H1 (cell line): ENCODE measurements around the gene PITRM1. TPM values are rescaled to one million over a fixed set of nuclear protein-coding genes. Genes with fewer than 3 reads are reported as not detected.

Experiments
- CTCF ChIA-PET: fragments of 300-600 bp; sonication (Branson Sonifier 250); formaldehyde crosslinking; loops from one replicate; lab custom pipeline; 2021; ENCODE audit not compliant: partially characterized antibody; lab: Charles Lee
- POLR2A ChIA-PET: fragments of 300-600 bp; sonication (Branson Sonifier 250); formaldehyde crosslinking; loops from one replicate; lab custom pipeline; 2021; ENCODE audit warnings: inconsistent platforms; ENCODE audit not compliant: partially characterized antibody; lab: Charles Lee
- DNase-seq, 2 experiments: peaks; one replicate each; pipeline versions ENCODE4 v3.0.0 to v3.0.0-alpha.2; 2010 to 2022; ENCODE audit warnings: low spot score in 2 of 2, low read depth in 1 of 2, mixed read lengths in 1 of 2
- FAIRE-seq: peaks from 2 replicates; lab custom pipeline; 2011; peaks lifted over from hg19 to GRCh38; lab: Jason Lieb, UNC
- H2AFZ ChIP-seq: 2 replicates; pipeline ENCODE4 v1.8.1; 2012; ENCODE audit warnings: low read length, inconsistent platforms
- H2AK5ac ChIP-seq: 2 replicates; pipeline ENCODE4 v1.6.1; 2013; ENCODE audit warnings: low read depth, low read length
- H2BK120ac ChIP-seq: replicated peaks from 2 replicates; pipeline ENCODE3; 2013; ENCODE audit warnings: low read depth, low read length, inconsistent platforms
- H2BK12ac ChIP-seq: 2 replicates; pipeline ENCODE4 v1.6.1; 2013; ENCODE audit warnings: low read depth, low read length
- H2BK15ac ChIP-seq: 2 replicates; pipeline ENCODE4 v1.6.1; 2013; ENCODE audit warnings: low read length
- H2BK20ac ChIP-seq: 2 replicates; pipeline ENCODE4 v1.6.1; 2013; ENCODE audit warnings: low read length
- H2BK5ac ChIP-seq: 2 replicates; pipeline ENCODE4 v1.6.1; 2013; ENCODE audit warnings: low read depth, low read length
- H3K14ac ChIP-seq: 2 replicates; pipeline ENCODE4 v1.6.1; 2013; ENCODE audit warnings: inconsistent platforms; ENCODE audit not compliant: insufficient read length
- H3K18ac ChIP-seq: 2 replicates; pipeline ENCODE4 v1.6.1; 2013; ENCODE audit warnings: low read length; ENCODE audit errors: extremely low read depth
- H3K23ac ChIP-seq: 2 replicates; pipeline ENCODE4 v1.6.1; 2013; ENCODE audit warnings: inconsistent platforms; ENCODE audit not compliant: insufficient read length
- H3K23me2 ChIP-seq: 2 replicates; pipeline ENCODE4 v1.6.1; 2013; ENCODE audit warnings: low read depth, low read length
- H3K27ac ChIP-seq: 2 replicates; pipeline ENCODE4 v1.6.1; 2011; ENCODE audit warnings: low read depth, low read length, inconsistent platforms
- H3K27me3 ChIP-seq, 4 experiments: replicated peaks in 1 of 4; 1 replicate in 1 of 4; 2 replicates in 3 of 4; pipeline versions ENCODE4 v1.6.1 to v1.8.1; 2011 to 2013; ENCODE audit warnings: low read length in 3 of 4, mild to moderate bottlenecking in 3 of 4, inconsistent platforms in 2 of 4, mixed read lengths in 2 of 4, moderate library complexity in 1 of 4; ENCODE audit not compliant: control insufficient read depth in 3 of 4, insufficient read depth in 3 of 4; ENCODE audit errors: extremely low read depth in 1 of 4
- H3K36me3 ChIP-seq, 4 experiments: 2 replicates each; pipeline versions ENCODE4 v1.6.1 to v1.8.1; 2011 to 2013; ENCODE audit warnings: mild to moderate bottlenecking in 4 of 4, low read length in 3 of 4, moderate library complexity in 2 of 4, control low read depth in 1 of 4, inconsistent platforms in 1 of 4; ENCODE audit not compliant: insufficient read depth in 4 of 4, control insufficient read depth in 2 of 4
- H3K4ac ChIP-seq: replicated peaks from 2 replicates; pipeline ENCODE3; 2013; ENCODE audit warnings: low read length, low read depth, mixed read lengths, inconsistent platforms; ENCODE audit not compliant: insufficient read length
- H3K4me1 ChIP-seq, 4 experiments: replicated peaks in 1 of 4; 1 replicate in 1 of 4; 2 replicates in 3 of 4; pipeline versions ENCODE4 v1.6.1 to v1.8.1; 2011 to 2013; ENCODE audit warnings: low read length in 3 of 4, inconsistent platforms in 2 of 4, mixed read lengths in 1 of 4; ENCODE audit not compliant: insufficient read depth in 4 of 4, control insufficient read depth in 3 of 4
- H3K4me2 ChIP-seq, 2 experiments: 2 replicates each; pipeline versions ENCODE4 v1.6.1 to v1.8.1; 2011 to 2013; ENCODE audit warnings: low read depth in 2 of 2, low read length in 2 of 2, control low read depth in 1 of 2, inconsistent platforms in 1 of 2, mild to moderate bottlenecking in 1 of 2; ENCODE audit not compliant: insufficient read depth in 1 of 2
- H3K4me3 ChIP-seq, 4 experiments: fragments of 200-600, 300-600 bp in 1 of 4; sonication (generic), shearing (Covaris generic), sonication (Bioruptor Twin) in 1 of 4; 2 replicates each; pipeline versions ENCODE4 v1.5.1 to v1.8.1; 2011 to 2016; ENCODE audit warnings: low read length in 4 of 4, low read depth in 3 of 4, control low read depth in 2 of 4, inconsistent platforms in 2 of 4, mild to moderate bottlenecking in 2 of 4, mixed read lengths in 1 of 4, moderate library complexity in 1 of 4; ENCODE audit not compliant: insufficient read depth in 2 of 4; ENCODE audit errors: extremely low read depth in 1 of 4
- H3K56ac ChIP-seq: replicated peaks from 2 replicates; pipeline ENCODE3; 2013; ENCODE audit warnings: low read depth, mild to moderate bottlenecking, mixed read lengths, low read length, inconsistent platforms; ENCODE audit not compliant: insufficient read length
- H3K79me1 ChIP-seq: 2 replicates; pipeline ENCODE4 v1.6.1; 2013; ENCODE audit warnings: low read depth, low read length, control low read depth
- H3K79me2 ChIP-seq, 2 experiments: 2 replicates each; pipeline versions ENCODE4 v1.6.1 to v1.8.1; 2012 to 2013; ENCODE audit warnings: low read length in 2 of 2, mild to moderate bottlenecking in 2 of 2, inconsistent platforms in 1 of 2; ENCODE audit not compliant: insufficient read depth in 2 of 2, control insufficient read depth in 1 of 2
- H3K9ac ChIP-seq, 4 experiments: replicated peaks in 1 of 4; 1 replicate in 1 of 4; 2 replicates in 3 of 4; pipeline versions ENCODE4 v1.6.1 to v1.8.1; 2011 to 2013; ENCODE audit warnings: low read depth in 3 of 4, low read length in 3 of 4, control low read depth in 2 of 4, mild to moderate bottlenecking in 2 of 4, moderate library complexity in 2 of 4, inconsistent platforms in 1 of 4; ENCODE audit errors: extremely low read depth in 1 of 4
- H3K9me3 ChIP-seq, 2 experiments: 2 replicates each; pipeline versions ENCODE4 v1.6.1 to v1.8.1; 2012 to 2013; ENCODE audit warnings: mild to moderate bottlenecking in 2 of 2, moderate library complexity in 2 of 2, control low read depth in 1 of 2, inconsistent platforms in 1 of 2, low read depth in 1 of 2, low read length in 1 of 2, mixed read lengths in 1 of 2; ENCODE audit not compliant: insufficient read depth in 2 of 2
- H4K20me1 ChIP-seq, 2 experiments: replicated peaks in 1 of 2; 2 replicates each; pipeline versions ENCODE3 to v1.8.1; 2011 to 2013; ENCODE audit warnings: inconsistent platforms in 2 of 2, low read length in 2 of 2, mild to moderate bottlenecking in 1 of 2; ENCODE audit not compliant: insufficient read depth in 2 of 2, control insufficient read depth in 1 of 2
- H4K5ac ChIP-seq: 2 replicates; pipeline ENCODE4 v1.6.1; 2013; ENCODE audit warnings: low read length, low read depth, mixed read lengths, inconsistent platforms; ENCODE audit not compliant: insufficient read length
- H4K8ac ChIP-seq: 2 replicates; pipeline ENCODE4 v1.8.0; 2013; ENCODE audit warnings: mild to moderate bottlenecking, moderate library complexity, low read length, inconsistent platforms; ENCODE audit not compliant: insufficient read depth; ENCODE audit errors: extremely low read depth
- H4K91ac ChIP-seq: replicated peaks from 2 replicates; pipeline ENCODE3; 2013; ENCODE audit warnings: low read length, mixed read lengths, inconsistent platforms; ENCODE audit not compliant: insufficient read length
- CHD2 ChIP-seq: IDR thresholded peaks from 2 replicates; pipeline ENCODE4 v1.6.1; 2012; ENCODE audit warnings: low read length, improper control_type of control experiment
- KDM1A ChIP-seq: fragments of 200-600, 300-600 bp; sonication (generic); IDR thresholded peaks from 2 replicates; pipeline ENCODE4 v1.7.1; 2016; ENCODE audit warnings: mild to moderate bottlenecking, low read length, borderline replicate concordance
- WGBS, 2 experiments: shearing (Covaris generic) in 1 of 2; methylation state at CpG; one replicate each; pipeline versions ENCODE4 v1.1.6 to v1.1.7; 2013 to 2015; ENCODE audit warnings: low lambda C conversion rate in 2 of 2, mixed read lengths in 2 of 2, inconsistent platforms in 1 of 2, low coverage in 1 of 2, missing lambda C conversion rate in 1 of 2; ENCODE audit not compliant: insufficient replicate concordance in 2 of 2, insufficient coverage in 1 of 2, insufficient read length in 1 of 2; ENCODE audit errors: extremely low coverage in 1 of 2, missing lambda C conversion rate in 1 of 2; 5-methylcytosine and 5-hydroxymethylcytosine counted together
- polyA plus RNA-seq, 7 experiments: library from polyadenylated mRNA; depleted of rRNA in 3 of 7; stranded (reverse) in 5 of 7; unstranded in 2 of 7; fragments of >200 nt in 5 of 7; fragments of 200-250 nt in 2 of 7; gene quantifications; 1 replicate in 5 of 7; 2 replicates in 1 of 7; 4 replicates in 1 of 7; pipeline versions ENCODE4 v1.2.1 to v1.2.3, GENCODE V29; 2011 to 2013; ENCODE audit warnings: missing spikeins in 2 of 7, mixed read lengths in 2 of 7
- total RNA-seq: library from RNA; stranded (reverse); fragmentation: NEBNext Ultra II Directional; extraction: Animal tissue kit (Norgen Biotek cat#: 25700); gene quantifications from 2 replicates; pipeline ENCODE4 v1.2.1, GENCODE V29; 2021

PITRM1 gene
- total and polyA plus RNA-seq, 2 of the 8 experiments (the other 6 are each of a cell fraction or from before 2014, with no cell fraction given), result 18.6 to 31.5 TPM

GRCh38 chr10:3126249-3126648 is 46.3 kb downstream of the PITRM1 start:
- Histone ChIP-seq H3K23ac (no peak overlapping the region), H3K27me3 (no peaks in the 10 kb centered on the region), H2AK5ac (no peak overlapping the region), H2AFZ (no peak overlapping the region), H3K9me3 (no peaks in the 10 kb centered on the region; a peak in 1 of 4 replicates), H3K79me2 (no peaks in the 10 kb centered on the region), H3K18ac (no peak overlapping the region), H3K4ac (no peak overlapping the region), H3K27ac (no peak overlapping the region), H3K4me3 (no peak overlapping the region), H2BK12ac (no peak overlapping the region), H3K56ac (no peak overlapping the region), H2BK15ac (no peak overlapping the region), H4K20me1 (peaks cover 5 to 6% of the 10 kb centered on the region in 2 experiments), H3K23me2 (no peaks in the 10 kb centered on the region), H3K4me2 (no peak overlapping the region), H2BK5ac (no peak overlapping the region), H3K36me3 (peaks cover 6 to 67% (median 42%) of the 10 kb centered on the region in 4 experiments; a peak in 7 of 8 replicates), H4K8ac (no peak overlapping the region), H2BK20ac (no peak overlapping the region), H3K9ac (no peak overlapping the region), H2BK120ac (no peak overlapping the region), H4K91ac (no peak overlapping the region), H3K79me1 (no peaks in the 10 kb centered on the region; the same call in 1 of the 2 replicates), H4K5ac (no peak overlapping the region), H3K4me1 (no peaks in the 10 kb centered on the region), H3K14ac (no peak overlapping the region)
- DNase-seq (no peak), FAIRE-seq (no peak)
- POLR2A ChIA-PET, result no interaction called here
- 93% methylated on average over 15 of the region's 15 CpGs; no CpG with 5 or more reads in 1 of the 2 experiments for WGBS, 2 experiments
- CTCF ChIA-PET, result no interaction called here
- TF ChIP-seq KDM1A (no peak), CHD2 (no peak)
